Subcutaneous abdominal adipose tissue (tissue), 5 donors: ENCODE measurements around the gene PDP2.

Experiments used
- H3K27ac ChIP-seq: one replicate; pipeline ENCODE4 v1.7.0; 2013; ENCODE audit warnings: low read depth, mild to moderate bottlenecking, inconsistent platforms, low read length, moderate library complexity
- H3K27me3 ChIP-seq, 5 donors: one replicate each; pipeline ENCODE4 v1.7.0; 2013; ENCODE audit warnings: low read length in 5 of 5, inconsistent platforms in 1 of 5; ENCODE audit not compliant: control insufficient read depth in 5 of 5, insufficient read depth in 4 of 5
- H3K36me3 ChIP-seq, 5 donors: one replicate each; pipeline ENCODE4 v1.7.0; 2013; ENCODE audit warnings: low read length in 5 of 5; ENCODE audit not compliant: control insufficient read depth in 5 of 5, insufficient read depth in 5 of 5
- H3K4me1 ChIP-seq, 5 donors: one replicate each; pipeline ENCODE4 v1.7.0; 2013; ENCODE audit warnings: low read length in 5 of 5, mild to moderate bottlenecking in 3 of 5, moderate library complexity in 1 of 5; ENCODE audit not compliant: control insufficient read depth in 5 of 5, insufficient read depth in 5 of 5
- H3K4me3 ChIP-seq, 5 donors: one replicate each; pipeline ENCODE4 v1.7.0; 2013; ENCODE audit warnings: low read length in 5 of 5, low read depth in 1 of 5
- H3K9ac ChIP-seq, 5 donors: one replicate each; pipeline ENCODE4 v1.7.0; 2013; ENCODE audit warnings: low read length in 5 of 5, mild to moderate bottlenecking in 4 of 5, moderate library complexity in 3 of 5
- H3K9me3 ChIP-seq, 5 donors: one replicate each; pipeline ENCODE4 v1.7.0; 2013; ENCODE audit warnings: low read length in 5 of 5; ENCODE audit not compliant: control insufficient read depth in 5 of 5
- donor health status: healthy.
- donor health status: healthy.
- donor health status: healthy.
- donor health status: healthy.
- donor health status: healthy.

PDP2 gene

GRCh38 chr16:66924527-66925321 is 44.4 kb downstream of the PDP2 start:
- Histone ChIP-seq H3K9me3 (no peaks in the 10 kb centered on the region), H3K4me1 (peaks cover 3 to 34% (median 20%) of the 10 kb centered on the region in 5 donors), H3K27ac (no peak overlapping the region), H3K4me3 (peak overlapping the region in 3 of 5 donors; percentile 17 to 49 (median 44)), H3K36me3 (no peaks in the 10 kb centered on the region), H3K9ac (no peak overlapping the region), H3K27me3 (peaks cover 19 to 46% (median 25%) of the 10 kb centered on the region in 5 donors)

GRCh38 chr16:66925322-66925840 is 45.1 kb downstream of the PDP2 start, which contains the start of gene RRAD:
Gene RRAD, minus strand, starts transcription at chr16:66925535. Its CDS starts 356 bp downstream, at chr16:66925179.
- no peak within 1 kb of the TSS for H3K9ac ChIP-seq
- peaks cover 15 to 39% (median 21%) of the 10 kb centered on the region in 5 donors for H3K27me3 ChIP-seq
- H3K4me3 ChIP-seq: peak within 1 kb of the TSS in 3 of 5 donors; percentile 17 to 49 (median 44)

GRCh38 chr16:66926171-66926947 is 46.0 kb downstream of the PDP2 start:
- peaks cover 3 to 34% (median 20%) of the 10 kb centered on the region in 5 donors for H3K4me1 ChIP-seq
- H3K27ac ChIP-seq: no peak overlapping the region
- no peak overlapping the region for H3K9ac ChIP-seq
- H3K4me3 ChIP-seq: no peak overlapping the region
- H3K9me3 ChIP-seq: no peaks in the 10 kb centered on the region
- peaks cover 0 to 2% (median 0%) of the 10 kb centered on the region in 5 donors for H3K36me3 ChIP-seq
- H3K27me3 ChIP-seq: peaks cover 15 to 33% (median 21%) of the 10 kb centered on the region in 5 donors

More at GRCh38 chr16:66925322-66925840, 45.1 kb downstream of the PDP2 start, which contains the start of gene RRAD:
- H3K4me1 ChIP-seq: peaks cover 3 to 34% (median 20%) of the 10 kb centered on the region in 5 donors
- H3K9me3 ChIP-seq: no peaks in the 10 kb centered on the region
- no peak within 1 kb of the TSS for H3K27ac ChIP-seq
- H3K36me3 ChIP-seq: no peaks in the 10 kb centered on the region

- H3K27me3 ChIP-seq: peaks cover 15 to 28% (median 21%) of the 10 kb centered on the region in 5 donors
- H3K27ac ChIP-seq: no peak overlapping the region
- H3K4me3 ChIP-seq: no peak overlapping the region
- H3K9ac ChIP-seq: no peak overlapping the region
- H3K4me1 ChIP-seq: peaks cover 3 to 34% (median 20%) of the 10 kb centered on the region in 5 donors
- no peaks in the 10 kb centered on the region for H3K9me3 ChIP-seq
- peaks cover under 1 to 8% (median 5%) of the 10 kb centered on the region in 5 donors for H3K36me3 ChIP-seq
Observed at GRCh38 chr16:66926961-66927436, 46.7 kb downstream of the PDP2 start.

- Histone ChIP-seq H3K36me3 (peaks cover 3 to 13% (median 12%) of the 10 kb centered on the region in 5 donors), H3K4me1 (peaks cover 3 to 38% (median 23%) of the 10 kb centered on the region in 5 donors), H3K27ac (no peak overlapping the region), H3K4me3 (no peak overlapping the region), H3K9me3 (no peaks in the 10 kb centered on the region), H3K27me3 (peaks cover 13 to 26% (median 20%) of the 10 kb centered on the region in 5 donors), H3K9ac (no peak overlapping the region)
Observed at GRCh38 chr16:66927918-66928649, 47.8 kb downstream of the PDP2 start.

GRCh38 chr16:66928702-66929388 is 48.5 kb downstream of the PDP2 start:
- H3K9me3 ChIP-seq: no peaks in the 10 kb centered on the region
- H3K27me3 ChIP-seq: peaks cover 11 to 21% (median 17%) of the 10 kb centered on the region in 5 donors
- no peak overlapping the region for H3K9ac ChIP-seq
- no peak overlapping the region for H3K4me3 ChIP-seq
- H3K27ac ChIP-seq: no peak overlapping the region
- H3K4me1 ChIP-seq: peaks cover 4 to 38% (median 23%) of the 10 kb centered on the region in 5 donors
- H3K36me3 ChIP-seq: peaks cover 3 to 13% (median 12%) of the 10 kb centered on the region in 5 donors

GRCh38 chr16:66930189-66930588 is 49.9 kb downstream of the PDP2 start:
- Histone ChIP-seq H3K4me1 (peaks cover 4 to 41% (median 23%) of the 10 kb centered on the region in 5 donors), H3K9me3 (no peaks in the 10 kb centered on the region), H3K9ac (no peak overlapping the region), H3K4me3 (no peak overlapping the region), H3K27ac (no peak overlapping the region), H3K27me3 (peaks cover 2 to 12% (median 6%) of the 10 kb centered on the region in 5 donors), H3K36me3 (peaks cover 3 to 13% (median 12%) of the 10 kb centered on the region in 5 donors)

GRCh38 chr16:66931665-66932064 is 51.4 kb downstream of the PDP2 start:
- H3K4me1 ChIP-seq: peaks cover 11 to 50% (median 32%) of the 10 kb centered on the region in 5 donors

GRCh38 chr16:66932076-66932475 is 51.8 kb downstream of the PDP2 start:
- Histone ChIP-seq H3K27ac (no peak overlapping the region), H3K36me3 (peaks cover 3 to 13% (median 12%) of the 10 kb centered on the region in 5 donors), H3K4me3 (no peak overlapping the region), H3K9ac (no peak overlapping the region), H3K9me3 (no peaks in the 10 kb centered on the region), H3K4me1 (peaks cover 11 to 48% (median 34%) of the 10 kb centered on the region in 5 donors), H3K27me3 (no peaks in the 10 kb centered on the region)

More at GRCh38 chr16:66931665-66932064, 51.4 kb downstream of the PDP2 start:
- Histone ChIP-seq H3K9me3 (no peaks in the 10 kb centered on the region), H3K4me3 (no peak overlapping the region), H3K36me3 (peaks cover 3 to 13% (median 12%) of the 10 kb centered on the region in 5 donors), H3K9ac (no peak overlapping the region), H3K27ac (no peak overlapping the region), H3K27me3 (no peaks in the 10 kb centered on the region)
